Activated naive CD8-positive, alpha-beta T cell treated with anti-CD3 and anti-CD28 coated beads, Interleukin-2, amount 50 U/mL, for 24 hours (primary cell): Measurements from ENCODE around the gene CCDC117.
A peak's percentile ranks its signal among the peaks of the same experiment; 100 is the strongest.

Experiments used
- ATAC-seq: fragments of 150-1000 bp; cut with Tn5 transposase; one replicate; pipeline ENCODE4 v1.10.0; 2021
- DNase-seq: peaks from one replicate; pipeline ENCODE4 v3.0.0; 2021
- H3K27ac Mint-ChIP-seq: one replicate; pipeline ENCODE4 v1.8.0; 2021; ENCODE audit warnings: mild to moderate bottlenecking, mixed read lengths
- H3K27me3 Mint-ChIP-seq: one replicate; pipeline ENCODE4 v1.8.0; 2021; ENCODE audit warnings: mixed read lengths
- H3K36me3 Mint-ChIP-seq: one replicate; pipeline ENCODE4 v1.8.0; 2021; ENCODE audit warnings: low read depth, mixed read lengths
- H3K4me1 Mint-ChIP-seq: one replicate; pipeline ENCODE4 v1.8.0; 2021; ENCODE audit warnings: mixed read lengths
- H3K4me3 Mint-ChIP-seq: one replicate; pipeline ENCODE4 v1.8.0; 2021; ENCODE audit warnings: mild to moderate bottlenecking, moderate library complexity, mixed read lengths
- H3K9me3 Mint-ChIP-seq: one replicate; pipeline ENCODE4 v1.8.0; 2021; ENCODE audit warnings: mixed read lengths

The CCDC117 gene

DNA sequence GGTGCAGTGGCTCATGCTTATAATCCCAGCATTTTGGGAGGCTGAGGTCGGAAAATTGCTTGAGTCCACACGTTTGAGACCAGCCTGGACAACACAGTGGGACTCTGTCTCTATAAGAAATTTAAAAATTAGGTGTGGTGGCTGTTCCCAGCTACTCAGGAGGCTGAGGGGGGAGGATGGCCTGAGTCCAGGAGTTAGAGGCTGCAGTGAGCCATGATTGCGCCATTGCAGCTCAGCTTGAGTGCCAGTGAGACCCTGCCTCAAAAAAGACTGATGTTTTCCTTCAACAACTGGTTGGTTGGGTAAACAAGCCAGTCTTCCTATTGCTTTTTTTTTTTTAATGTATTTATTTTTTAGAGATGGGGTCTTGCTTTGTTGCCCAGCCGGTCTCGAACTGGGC is 18.6 kb downstream of the CCDC117 start:
- H3K4me1 Mint-ChIP-seq = peaks cover 47% of the 10 kb centered on the region
- no peak overlapping the region for H3K4me3 Mint-ChIP-seq
- DNase-seq (no peak), ATAC-seq (no peak)
- H3K27ac Mint-ChIP-seq = no peak overlapping the region
- H3K9me3 Mint-ChIP-seq = no peaks in the 10 kb centered on the region
- H3K27me3 Mint-ChIP-seq = no peaks in the 10 kb centered on the region
- H3K36me3 Mint-ChIP-seq = peaks cover 34% of the 10 kb centered on the region

DNA sequence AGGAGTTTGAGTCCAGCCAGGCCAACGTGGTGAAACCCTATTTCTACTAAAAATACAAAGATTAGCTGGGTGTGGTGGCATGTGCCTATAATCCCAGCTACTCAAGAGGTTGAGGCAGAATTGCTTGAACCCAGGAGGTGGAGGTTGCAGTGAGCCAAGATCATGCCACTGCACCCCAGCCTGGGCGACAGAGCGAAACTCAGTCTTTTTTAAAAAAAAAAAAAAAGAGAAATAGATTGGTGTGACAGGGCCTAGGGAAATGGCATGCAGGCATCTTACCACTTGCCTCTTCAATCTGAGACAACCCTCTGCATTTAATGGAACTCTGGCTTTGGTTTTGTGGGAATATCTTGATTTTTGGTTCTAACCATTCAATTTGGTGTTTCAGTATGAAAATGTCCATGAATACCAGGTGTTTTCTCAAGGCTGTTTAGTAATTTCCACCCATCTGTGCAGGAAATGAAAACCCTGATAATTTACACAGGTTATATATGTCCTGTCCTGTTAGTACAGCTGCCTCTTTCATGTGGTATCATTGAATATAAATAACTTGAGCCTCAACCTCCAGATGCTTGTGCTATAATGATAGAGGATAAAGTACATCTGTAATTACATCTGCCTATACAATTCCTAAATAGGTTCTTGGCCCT is 19.5 kb downstream of the CCDC117 start:
- peak; percentile 33 for ATAC-seq
- peaks cover 55% of the 10 kb centered on the region for H3K4me1 Mint-ChIP-seq
- no peaks in the 10 kb centered on the region for H3K9me3 Mint-ChIP-seq
- H3K4me3 Mint-ChIP-seq = no peak overlapping the region
- DNase-seq = no peak
- H3K36me3 Mint-ChIP-seq = peaks cover 38% of the 10 kb centered on the region
- no peak overlapping the region for H3K27ac Mint-ChIP-seq
- H3K27me3 Mint-ChIP-seq = no peaks in the 10 kb centered on the region

DNA sequence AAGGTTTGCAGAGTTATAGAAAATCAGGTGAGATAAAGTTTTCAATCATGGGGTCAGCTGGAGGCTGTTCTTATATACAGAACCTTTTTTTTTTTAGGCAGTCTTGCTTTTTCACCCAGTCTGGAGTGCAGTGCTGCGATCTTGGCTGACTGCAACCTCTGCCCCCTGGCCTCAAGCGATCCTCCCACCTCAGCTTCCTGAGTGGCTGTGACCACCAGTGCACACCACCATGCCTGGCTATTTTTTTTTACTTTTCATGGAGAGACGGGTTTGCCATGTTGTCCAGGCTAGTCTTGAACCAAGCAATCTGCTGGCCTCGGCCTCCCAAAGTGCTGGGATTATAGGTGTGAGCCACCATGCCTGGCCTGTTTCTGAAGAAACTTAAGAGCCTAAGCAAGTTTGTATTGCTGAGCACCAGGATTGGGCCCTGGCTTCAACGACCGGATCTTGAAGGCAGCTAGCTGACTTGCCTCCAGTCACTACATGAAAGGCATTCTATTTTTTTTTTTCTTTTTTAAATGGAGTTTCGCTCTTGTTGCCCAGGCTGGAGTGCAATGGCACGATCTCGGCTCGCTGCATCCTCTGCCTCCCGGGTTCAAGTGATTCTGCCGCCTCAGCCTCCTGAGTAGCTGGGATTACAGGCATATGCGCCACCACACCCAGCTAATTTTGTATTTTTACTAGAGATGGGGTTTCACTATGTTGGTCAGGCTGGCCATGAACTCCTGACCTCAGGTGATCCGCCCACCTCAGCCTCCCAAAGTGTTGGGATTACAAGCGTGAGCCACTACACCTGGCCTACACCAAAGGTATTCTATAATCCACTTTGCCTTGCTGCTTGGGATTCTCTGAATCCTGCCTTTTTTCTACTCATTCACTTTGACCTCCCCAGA is 20.2 kb downstream of the CCDC117 start:
- peak; percentile 35 for ATAC-seq
- no peak for DNase-seq
- Mint-ChIP-seq H3K27ac (no peak overlapping the region), H3K36me3 (peaks cover 44% of the 10 kb centered on the region), H3K27me3 (no peaks in the 10 kb centered on the region), H3K9me3 (no peaks in the 10 kb centered on the region), H3K4me1 (peaks cover 62% of the 10 kb centered on the region), H3K4me3 (no peak overlapping the region)

DNA sequence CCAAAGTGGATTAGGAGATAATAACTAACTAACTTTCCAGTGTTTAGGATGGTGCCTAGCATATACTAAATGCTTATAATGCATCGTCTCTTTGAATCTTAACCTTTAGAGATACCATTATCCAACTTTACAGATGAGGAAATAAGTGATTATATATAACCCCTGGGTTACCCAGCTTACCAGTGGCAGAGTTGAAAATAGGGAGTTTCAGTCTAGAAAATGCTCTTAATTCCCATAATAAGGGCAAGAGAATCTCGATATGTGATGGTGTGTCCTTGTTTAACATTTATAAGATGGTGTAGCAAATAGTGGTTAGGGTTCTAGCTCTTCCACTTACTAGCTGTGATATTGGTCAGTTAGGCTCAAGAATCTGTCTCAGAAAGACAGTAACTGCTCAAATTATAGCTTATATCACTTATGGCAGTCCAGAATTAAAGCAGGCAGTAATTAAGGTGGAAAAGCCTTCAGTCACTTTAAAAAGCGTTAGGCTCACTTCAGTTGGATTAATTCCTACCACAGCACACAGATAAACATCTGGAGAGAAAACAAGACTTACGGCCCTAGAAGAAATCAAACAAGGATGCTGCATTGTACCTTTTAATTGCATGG is 21.6 kb downstream of the CCDC117 start:
- Mint-ChIP-seq H3K4me1 (peaks cover 69% of the 10 kb centered on the region), H3K4me3 (no peak overlapping the region), H3K9me3 (no peaks in the 10 kb centered on the region), H3K27ac (no peak overlapping the region), H3K36me3 (peaks cover 55% of the 10 kb centered on the region), H3K27me3 (no peaks in the 10 kb centered on the region)
- DNase-seq (no peak), ATAC-seq (no peak)

DNA sequence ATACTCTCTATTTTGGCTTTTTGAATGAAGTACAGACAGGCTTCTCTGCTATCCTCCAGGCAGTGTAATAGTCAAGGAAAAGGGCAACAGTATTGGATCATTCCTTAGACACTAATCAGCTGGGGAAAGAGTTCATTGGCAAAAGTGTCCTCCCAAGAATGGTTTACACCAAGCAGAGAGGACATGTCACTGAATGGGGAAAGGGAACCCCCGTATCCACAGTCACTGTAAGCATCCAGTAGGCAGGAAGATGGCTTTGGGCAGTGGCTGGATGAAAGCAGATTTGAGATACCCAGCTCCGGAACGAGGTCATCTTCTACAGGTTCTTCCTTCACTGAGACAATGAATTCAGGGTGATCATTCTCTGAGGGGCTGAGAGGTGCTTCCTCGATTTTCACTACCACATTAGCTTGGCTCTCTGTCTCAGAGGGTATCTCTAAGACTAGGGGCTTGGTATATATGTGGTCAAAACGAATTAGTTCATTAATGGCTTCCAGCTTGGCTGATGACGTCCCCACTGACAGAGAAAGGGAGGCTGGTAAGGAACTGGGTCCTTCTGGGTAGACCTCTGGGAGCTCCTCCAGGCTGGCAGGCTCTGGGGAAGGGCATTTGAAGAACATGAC is 22.7 kb downstream of the CCDC117 start:
- Mint-ChIP-seq H3K36me3 (peaks cover 63% of the 10 kb centered on the region), H3K27ac (no peak overlapping the region), H3K9me3 (no peaks in the 10 kb centered on the region), H3K4me1 (peaks cover 69% of the 10 kb centered on the region), H3K27me3 (no peaks in the 10 kb centered on the region), H3K4me3 (no peak overlapping the region)
- no peak for DNase-seq
- ATAC-seq = no peak

DNA sequence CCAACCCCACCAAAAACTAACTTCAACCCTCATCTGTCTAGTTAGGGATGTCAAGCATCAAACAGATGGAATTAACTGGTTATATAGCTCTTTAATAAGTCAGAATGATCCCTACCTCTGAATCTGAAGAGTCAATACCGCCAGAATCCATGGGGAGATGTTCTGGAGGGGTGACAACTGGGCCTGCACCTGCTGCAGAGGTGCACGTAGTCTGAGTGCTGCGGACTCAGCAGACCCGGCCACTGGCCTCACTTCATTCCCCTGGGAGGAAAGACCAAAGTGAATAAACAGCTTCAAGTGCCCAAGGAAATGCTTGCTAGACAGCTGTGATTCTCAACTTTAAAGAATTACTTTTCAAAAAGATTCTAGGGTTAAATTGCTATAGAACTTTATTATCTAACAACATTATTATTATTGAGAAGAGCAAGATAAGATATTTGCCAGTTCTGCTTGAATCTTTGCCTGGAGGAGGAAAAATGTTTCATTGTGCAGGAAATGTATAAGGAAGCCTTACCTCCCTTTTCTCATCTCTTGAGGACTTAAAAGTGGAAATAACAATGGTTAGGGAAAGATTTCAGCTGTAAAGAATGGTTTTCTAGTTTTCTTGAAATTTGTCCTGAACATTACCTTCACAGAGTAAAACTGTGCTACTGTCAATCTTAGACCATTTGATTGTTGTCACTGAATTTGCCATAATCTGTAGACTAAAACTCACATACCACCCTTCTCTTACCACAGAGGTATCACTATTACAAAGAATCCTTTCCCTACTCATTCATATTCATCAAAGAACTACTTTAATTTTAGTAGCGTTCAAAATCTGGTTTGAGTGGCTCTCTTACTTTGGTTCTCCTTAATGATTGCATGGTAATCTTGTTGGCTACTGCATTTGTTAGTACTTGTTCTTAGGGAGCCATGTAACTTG is 23.7 kb downstream of the CCDC117 start:
- H3K9me3 Mint-ChIP-seq = no peaks in the 10 kb centered on the region
- H3K36me3 Mint-ChIP-seq = peaks cover 65% of the 10 kb centered on the region
- H3K27ac Mint-ChIP-seq = peak overlapping the region; percentile 80

DNA sequence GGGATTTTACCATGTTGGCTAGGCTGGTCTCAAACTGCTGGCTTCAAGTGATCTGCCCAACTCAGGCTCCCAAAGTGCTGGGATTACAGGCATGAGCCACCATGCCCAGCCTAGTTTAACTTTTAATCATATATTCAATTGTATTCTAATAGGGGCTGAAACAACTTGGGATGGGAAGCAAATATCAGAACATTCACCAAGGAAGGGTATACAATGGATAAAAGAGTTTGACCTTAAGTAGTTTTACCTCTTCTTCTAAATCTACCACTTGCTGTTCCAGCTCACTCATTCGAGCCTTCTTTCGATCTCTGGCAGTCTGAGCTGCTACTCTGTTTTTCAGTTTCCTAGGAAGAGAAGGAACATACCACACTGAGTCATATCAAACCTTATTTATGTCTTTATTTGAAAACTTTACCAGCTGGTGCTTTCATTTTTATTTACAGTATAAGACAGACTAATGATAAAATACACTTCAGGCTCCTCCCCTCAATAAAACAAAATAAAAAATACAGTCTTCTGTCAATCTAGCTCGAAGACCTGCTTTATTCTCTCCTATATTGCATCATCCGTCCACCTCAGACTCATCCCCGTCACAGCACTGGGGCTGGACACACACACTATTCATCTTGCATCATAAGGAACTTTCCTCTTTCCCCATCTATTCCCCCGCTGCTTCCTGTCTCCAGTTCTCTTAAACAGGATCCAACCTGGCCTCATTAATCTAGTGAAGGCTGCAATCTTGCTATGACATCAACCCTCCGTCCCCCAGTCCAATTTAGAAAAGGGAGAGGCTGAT is 26.5 kb downstream of the CCDC117 start:
- Mint-ChIP-seq H3K4me3 (peak overlapping the region; percentile 94), H3K27me3 (no peaks in the 10 kb centered on the region), H3K27ac (peak overlapping the region; percentile 98), H3K4me1 (peaks cover 70% of the 10 kb centered on the region), H3K9me3 (no peaks in the 10 kb centered on the region), H3K36me3 (peaks cover 62% of the 10 kb centered on the region)
- peak; percentile 33 for DNase-seq
- peak; percentile 44 for ATAC-seq

More for the DNA sequence above, 23.7 kb downstream of the CCDC117 start:
- Mint-ChIP-seq H3K4me3 (peak overlapping the region; percentile 94), H3K27me3 (no peaks in the 10 kb centered on the region), H3K4me1 (peaks cover 74% of the 10 kb centered on the region)
- ATAC-seq (peak; percentile 8), DNase-seq (no peak)

DNA sequence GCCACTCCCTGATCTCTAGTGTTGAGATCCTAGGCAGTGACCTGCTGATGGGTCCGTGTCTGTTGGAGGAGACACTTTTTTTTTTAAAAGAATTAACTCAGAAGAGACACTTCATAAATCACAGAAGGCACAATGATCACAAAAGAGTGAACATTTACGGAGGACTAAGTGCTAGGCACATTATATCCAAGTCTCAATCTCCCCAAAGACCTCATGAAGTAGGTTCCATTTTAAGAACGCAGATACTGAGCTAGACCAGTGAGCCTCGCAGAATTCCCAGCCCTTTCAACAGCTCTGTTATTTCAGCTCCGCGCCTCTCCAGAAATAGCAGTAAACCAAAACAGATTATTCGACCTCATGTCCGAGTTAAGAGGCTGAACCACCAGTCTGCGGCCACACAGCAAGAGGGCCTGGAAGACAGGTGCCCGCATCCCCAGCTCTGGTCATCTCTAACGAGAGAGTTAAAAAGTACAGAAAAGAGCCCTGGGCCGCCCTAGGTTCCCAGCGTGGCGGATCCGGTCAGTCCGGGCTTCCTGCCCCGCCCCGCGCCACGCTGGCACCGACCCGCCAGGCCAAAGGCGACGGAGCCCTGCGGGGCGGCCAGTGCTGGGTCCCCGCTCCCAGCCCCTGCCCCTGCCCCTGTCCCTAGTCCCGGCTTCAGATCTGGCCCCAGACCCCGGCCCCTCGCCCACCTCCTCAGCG is 27.3 kb downstream of the CCDC117 start:
- H3K4me1 Mint-ChIP-seq = peaks cover 67% of the 10 kb centered on the region
- no peaks in the 10 kb centered on the region for H3K27me3 Mint-ChIP-seq
- peak overlapping the region; percentile 94 for H3K4me3 Mint-ChIP-seq
- H3K27ac Mint-ChIP-seq = peak overlapping the region; percentile 98
- H3K9me3 Mint-ChIP-seq = no peaks in the 10 kb centered on the region
- peaks cover 57% of the 10 kb centered on the region for H3K36me3 Mint-ChIP-seq
- peak; percentile 29 for ATAC-seq
- DNase-seq = peak; percentile 51

DNA sequence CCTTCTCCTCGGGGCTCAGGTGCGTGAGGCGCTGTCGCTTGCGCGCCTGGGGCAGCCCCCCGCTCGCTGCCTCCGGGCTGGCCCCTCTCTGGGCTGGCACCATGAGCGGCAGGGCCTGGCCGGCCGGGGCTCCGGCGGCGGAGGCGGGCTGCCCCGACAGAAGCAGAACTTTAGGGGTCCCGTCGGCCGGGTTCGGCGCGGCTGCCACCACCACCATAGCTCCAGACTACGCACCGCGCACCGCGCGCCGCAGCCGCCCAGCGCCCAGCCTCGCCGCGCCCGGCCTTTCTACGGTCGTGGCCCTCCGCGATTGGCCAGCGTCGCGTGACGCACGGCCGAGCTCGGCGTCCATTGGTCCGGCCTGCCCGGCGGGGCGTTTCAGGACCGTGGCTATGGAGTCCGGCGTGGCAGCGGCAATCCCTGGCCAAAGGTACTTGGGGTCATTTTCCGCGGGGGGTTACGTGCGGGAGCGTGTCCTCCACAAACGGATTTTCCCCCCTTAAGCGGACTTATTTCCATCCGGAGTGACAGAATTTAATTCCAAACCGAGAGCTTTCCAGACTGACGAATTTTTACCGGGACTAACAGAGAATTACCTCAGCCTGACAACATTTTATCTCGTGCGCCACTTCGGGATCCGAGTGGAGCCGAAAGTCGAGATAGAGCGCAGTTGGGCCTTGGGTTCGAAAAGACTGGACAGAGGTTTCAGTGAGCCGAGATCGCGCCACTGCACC is 28.0 kb downstream of the CCDC117 start, which contains the start of gene XBP1:
Gene XBP1, minus strand, starts transcription at position 262 of the 734 bp plus-strand sequence.
- peaks cover 61% of the 10 kb centered on the region for H3K4me1 Mint-ChIP-seq
- H3K27ac Mint-ChIP-seq = peak within 1 kb of the TSS; percentile 98
- peaks cover 51% of the 10 kb centered on the region for H3K36me3 Mint-ChIP-seq
- DNase-seq (peak; percentile 92), ATAC-seq (peak; percentile 87)
- no peaks in the 10 kb centered on the region for H3K9me3 Mint-ChIP-seq
- peak within 1 kb of the TSS; percentile 94 for H3K4me3 Mint-ChIP-seq
- no peaks in the 10 kb centered on the region for H3K27me3 Mint-ChIP-seq

DNA sequence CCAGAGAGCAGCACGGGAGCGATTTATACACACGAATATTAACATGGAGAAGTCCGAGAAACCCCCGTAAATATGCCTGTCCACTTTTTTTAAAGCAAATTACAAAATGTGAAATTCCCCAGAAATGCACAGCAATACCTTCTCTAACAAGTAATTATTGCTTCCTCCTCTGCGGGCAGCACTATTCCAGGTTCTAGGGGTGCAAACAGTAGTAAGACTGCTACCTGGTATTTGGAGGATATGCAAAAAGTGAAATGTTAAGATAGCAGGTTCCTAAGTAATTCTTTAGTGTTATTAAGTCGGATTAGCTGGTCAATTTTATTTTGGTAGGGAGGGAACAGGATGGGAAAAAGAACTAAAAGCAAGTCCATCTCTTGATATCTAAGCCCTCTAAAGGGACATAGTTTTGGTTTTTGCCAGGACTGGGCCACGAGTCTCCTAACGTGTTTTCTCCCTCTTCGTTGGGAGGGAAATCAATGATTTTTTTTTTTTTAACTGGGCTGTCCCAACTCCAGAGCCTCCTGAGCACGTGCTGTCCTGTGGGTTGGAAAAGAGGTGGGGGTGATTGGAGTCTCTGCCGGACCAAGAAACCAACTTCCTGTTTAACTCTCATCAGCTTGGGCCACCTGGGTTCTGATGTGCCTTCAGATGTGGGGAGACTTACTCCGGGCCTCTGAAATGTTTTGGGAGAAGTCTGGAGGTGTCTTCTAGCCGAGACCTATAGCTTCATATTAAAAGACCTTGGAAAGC is 29.5 kb downstream of the CCDC117 start:
- ATAC-seq (no peak), DNase-seq (no peak)
- H3K4me1 Mint-ChIP-seq = peaks cover 46% of the 10 kb centered on the region
- H3K27ac Mint-ChIP-seq = peak overlapping the region; percentile 98
- peaks cover 36% of the 10 kb centered on the region for H3K36me3 Mint-ChIP-seq
- H3K27me3 Mint-ChIP-seq = no peaks in the 10 kb centered on the region
- peak overlapping the region; percentile 94 for H3K4me3 Mint-ChIP-seq
- H3K9me3 Mint-ChIP-seq = no peaks in the 10 kb centered on the region

DNA sequence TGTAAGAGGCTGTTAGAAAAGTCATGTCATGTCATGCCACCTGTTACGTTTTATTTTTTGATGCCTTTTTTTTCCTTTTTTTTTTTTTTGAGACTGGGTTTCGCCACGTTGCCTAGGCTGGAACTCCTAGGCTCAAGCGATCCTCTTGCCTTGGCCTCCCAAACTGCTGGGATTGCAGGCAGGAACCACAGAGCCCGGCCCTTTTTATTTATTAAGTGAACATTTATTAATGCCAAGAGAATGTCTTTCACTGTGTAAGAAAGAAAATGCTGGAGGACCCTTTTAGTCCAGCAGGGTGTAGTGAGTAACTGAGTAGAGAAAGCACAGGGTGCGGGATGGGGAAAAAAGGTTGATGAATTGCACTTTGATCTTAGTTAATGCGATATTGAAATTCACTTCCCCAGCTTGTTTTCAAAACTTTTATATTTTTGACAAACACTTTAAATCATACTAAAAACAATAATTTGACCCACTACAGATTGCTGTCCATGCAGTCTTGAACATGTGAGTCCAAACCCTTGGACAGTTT is 30.2 kb downstream of the CCDC117 start:
- Mint-ChIP-seq H3K36me3 (peaks cover 31% of the 10 kb centered on the region), H3K27me3 (no peaks in the 10 kb centered on the region), H3K4me3 (peak overlapping the region; percentile 94), H3K27ac (peak overlapping the region; percentile 98), H3K4me1 (peaks cover 41% of the 10 kb centered on the region), H3K9me3 (no peaks in the 10 kb centered on the region)
- ATAC-seq (no peak), DNase-seq (no peak)
